Naive thymus-derived CD8-positive, alpha-beta T cell (primary cell): ENCODE results near the gene TIAM1. TPM values are rescaled to one million over a fixed set of nuclear protein-coding genes. Genes with fewer than 3 reads are reported as not detected.
A peak's percentile ranks its signal among the peaks of the same experiment; 100 is the strongest.

ENCODE experiments used
- ATAC-seq, 2 donors: fragments of 150-1000 bp; cut with Tn5 transposase in 1 of 2; sonication (Bioruptor Pico), chemical (Tn5 transposase) in 1 of 2; 1 replicate in 1 of 2; 2 replicates in 1 of 2; pipeline ENCODE4 v1.10.0; 2021; ENCODE audit warnings: mild to moderate bottlenecking in 2 of 2, moderate library complexity in 2 of 2
- POLR2A ChIA-PET: fragments of 350-600 bp; sonication (Branson Sonifier 250); formaldehyde crosslinking; loops from one replicate; lab custom pipeline; 2021; ENCODE audit warnings: antibody characterized with exemption; lab: Charles Lee
- DNase-seq, 10 donors: peaks; one replicate each; pipeline versions ENCODE4 v3.0.0 to v3.0.0-alpha.2; 2020 to 2022
- H3K27ac Mint-ChIP-seq, 10 donors: one replicate each; pipeline ENCODE4 v1.8.0; 2020 to 2022; ENCODE audit warnings: mild to moderate bottlenecking in 10 of 10, mixed read lengths in 10 of 10, moderate library complexity in 4 of 10, inconsistent platforms in 1 of 10
- H3K27me3 Mint-ChIP-seq, 5 donors: one replicate each; pipeline ENCODE4 v1.8.0; 2021 to 2022; ENCODE audit warnings: mixed read lengths in 5 of 5
- H3K36me3 Mint-ChIP-seq, 3 donors: one replicate each; pipeline ENCODE4 v1.8.0; 2020 to 2022; ENCODE audit warnings: mixed read lengths in 3 of 3, mild to moderate bottlenecking in 2 of 3, inconsistent platforms in 1 of 3
- H3K4me1 Mint-ChIP-seq, 4 donors: one replicate each; pipeline ENCODE4 v1.8.0; 2021 to 2022; ENCODE audit warnings: mixed read lengths in 4 of 4
- H3K4me3 Mint-ChIP-seq, 10 donors: one replicate each; pipeline ENCODE4 v1.8.0; 2020 to 2022; ENCODE audit warnings: mild to moderate bottlenecking in 10 of 10, mixed read lengths in 10 of 10, moderate library complexity in 6 of 10, inconsistent platforms in 1 of 10
- H3K9me3 Mint-ChIP-seq, 9 donors: one replicate each; pipeline ENCODE4 v1.8.0; 2020 to 2022; ENCODE audit warnings: mixed read lengths in 9 of 9, mild to moderate bottlenecking in 3 of 9, inconsistent platforms in 1 of 9, moderate library complexity in 1 of 9
- polyA plus RNA-seq, 3 donors: library from polyadenylated mRNA; unstranded; fragments of 300-500 nt; fragmentation: Illumina TruSeq; gene quantifications; one replicate each; pipeline ENCODE4 v1.2.3, GENCODE V29; 2021
- total RNA-seq, 8 experiments: library from RNA in 2 of 8; stranded (reverse) in 2 of 8; gene quantifications; one replicate each; pipeline ENCODE4 v1.2.3 and lab custom pipeline; 2021 to 2026

TIAM1 gene
- total and polyA plus RNA-seq, 5 experiments from 2014 or later: 2.7 to 9.8 (median 4.0) TPM

GRCh38 chr21:31187499-31187898, 156.6 kb downstream of the TIAM1 start:
- H3K9me3 Mint-ChIP-seq: no peaks in the 10 kb centered on the region
- H3K4me3 Mint-ChIP-seq: peak overlapping the region; percentile 17 to 82 (median 62)
- peaks cover 31 to 54% (median 51%) of the 10 kb centered on the region in 4 donors for H3K4me1 Mint-ChIP-seq
- no peaks in the 10 kb centered on the region for H3K27me3 Mint-ChIP-seq
- H3K27ac Mint-ChIP-seq: peak overlapping the region; percentile 16 to 96 (median 88)
- no peak for DNase-seq
- H3K36me3 Mint-ChIP-seq: no peaks in the 10 kb centered on the region
- no peak for ATAC-seq
- POLR2A ChIA-PET: interaction anchor here (1.1 to 10.8 kb wide), 2 partner anchors 31 to 372 kb away, joined by 3 to 127 read pairs; no protein-coding TSS in a partner anchor

- Mint-ChIP-seq H3K9me3 (no peaks in the 10 kb centered on the region), H3K4me1 (peaks cover 37 to 60% (median 57%) of the 10 kb centered on the region in 4 donors), H3K36me3 (no peaks in the 10 kb centered on the region), H3K27ac (peak overlapping the region; percentile 16 to 96 (median 88)), H3K27me3 (no peaks in the 10 kb centered on the region), H3K4me3 (peak overlapping the region; percentile 17 to 82 (median 62))
- peak in 1 of 2 donors; percentile 24 for ATAC-seq
- DNase-seq: peak in 2 of 10 donors; percentile 34 to 41
- POLR2A ChIA-PET: interaction anchor here (1.1 to 10.8 kb wide), 2 partner anchors 30 to 372 kb away, joined by 3 to 127 read pairs; no protein-coding TSS in a partner anchor
These were observed 157.1 kb downstream of the TIAM1 start for GRCh38 chr21:31186916-31187315.

- POLR2A ChIA-PET: interaction anchor here (0.8 to 10.8 kb wide), 4 partner anchors 29 to 104 kb away, joined by 3 to 127 read pairs (median 5); no protein-coding TSS in a partner anchor
- no peaks in the 10 kb centered on the region for H3K9me3 Mint-ChIP-seq
- peak overlapping the region; percentile 53 to 81 (median 64) for H3K4me3 Mint-ChIP-seq
- H3K4me1 Mint-ChIP-seq: peaks cover 45 to 70% (median 68%) of the 10 kb centered on the region in 4 donors
- H3K36me3 Mint-ChIP-seq: no peaks in the 10 kb centered on the region
- ATAC-seq (no peak), DNase-seq (no peak)
- H3K27me3 Mint-ChIP-seq: no peaks in the 10 kb centered on the region
- H3K27ac Mint-ChIP-seq: peak overlapping the region; percentile 65 to 96 (median 86)
These were observed 158.4 kb downstream of the TIAM1 start for GRCh38 chr21:31185663-31186062.

- H3K4me3 Mint-ChIP-seq: peak overlapping the region; percentile 66 to 86 (median 78)
- H3K9me3 Mint-ChIP-seq: no peaks in the 10 kb centered on the region
- DNase-seq (no peak), ATAC-seq (no peak)
- POLR2A ChIA-PET: interaction anchor here (1.2 to 10.8 kb wide), 4 partner anchors 28 to 374 kb away, joined by 5 to 127 read pairs (median 6); no protein-coding TSS in a partner anchor
- no peaks in the 10 kb centered on the region for H3K27me3 Mint-ChIP-seq
- peaks cover 47 to 75% (median 73%) of the 10 kb centered on the region in 4 donors for H3K4me1 Mint-ChIP-seq
- H3K27ac Mint-ChIP-seq: peak overlapping the region; percentile 89 to 98 (median 95)
- H3K36me3 Mint-ChIP-seq: no peaks in the 10 kb centered on the region
These were observed 159.2 kb downstream of the TIAM1 start for GRCh38 chr21:31184876-31185275.

GRCh38 chr21:31184459-31184858, 159.6 kb downstream of the TIAM1 start:
- H3K4me1 Mint-ChIP-seq: peaks cover 46 to 75% (median 73%) of the 10 kb centered on the region in 4 donors

GRCh38 chr21:31182231-31183140, 161.6 kb downstream of the TIAM1 start:
- Mint-ChIP-seq H3K27ac (peak overlapping the region; percentile 94 to 100 (median 97)), H3K36me3 (no peaks in the 10 kb centered on the region), H3K27me3 (no peaks in the 10 kb centered on the region), H3K4me1 (peaks cover 48 to 73% (median 72%) of the 10 kb centered on the region in 4 donors), H3K9me3 (no peaks in the 10 kb centered on the region), H3K4me3 (peak overlapping the region; percentile 73 to 92 (median 84))
- DNase-seq (peak; percentile 22 to 79 (median 56)), ATAC-seq (peak; percentile 75 to 76)
- POLR2A ChIA-PET: interaction anchor here (0.8 to 10.8 kb wide), 8 partner anchors 9 to 399 kb away, joined by 3 to 127 read pairs (median 5); no protein-coding TSS in a partner anchor

More at GRCh38 chr21:31184459-31184858, 159.6 kb downstream of the TIAM1 start:
- no peaks in the 10 kb centered on the region for H3K9me3 Mint-ChIP-seq
- H3K27me3 Mint-ChIP-seq: no peaks in the 10 kb centered on the region
- H3K36me3 Mint-ChIP-seq: no peaks in the 10 kb centered on the region
- peak overlapping the region; percentile 89 to 98 (median 95) for H3K27ac Mint-ChIP-seq
- DNase-seq (peak; percentile 13 to 71 (median 42)), ATAC-seq (peak; percentile 24 to 48)
- peak overlapping the region; percentile 66 to 86 (median 78) for H3K4me3 Mint-ChIP-seq
- POLR2A ChIA-PET: interaction anchor here (1.2 to 10.8 kb wide), 4 partner anchors 28 to 374 kb away, joined by 5 to 127 read pairs (median 6); no protein-coding TSS in a partner anchor

- peaks cover 48 to 74% (median 72%) of the 10 kb centered on the region in 4 donors for H3K4me1 Mint-ChIP-seq
- POLR2A ChIA-PET: interaction anchor here (0.6 to 10.8 kb wide), 13 partner anchors 10 to 401 kb away, joined by 3 to 127 read pairs (median 5); no protein-coding TSS in a partner anchor
- H3K9me3 Mint-ChIP-seq: no peaks in the 10 kb centered on the region
- H3K36me3 Mint-ChIP-seq: no peaks in the 10 kb centered on the region
- DNase-seq: peak in 9 of 10 donors; percentile 19 to 72 (median 41)
- peak overlapping the region; percentile 68 to 86 (median 81) for H3K4me3 Mint-ChIP-seq
- no peaks in the 10 kb centered on the region for H3K27me3 Mint-ChIP-seq
- peak; percentile 40 to 58 for ATAC-seq
- peak overlapping the region; percentile 91 to 98 (median 96) for H3K27ac Mint-ChIP-seq
These were observed 162.8 kb downstream of the TIAM1 start for GRCh38 chr21:31181082-31181750.

- Mint-ChIP-seq H3K27me3 (no peaks in the 10 kb centered on the region), H3K9me3 (no peaks in the 10 kb centered on the region), H3K27ac (peak overlapping the region; percentile 91 to 98 (median 96)), H3K36me3 (no peaks in the 10 kb centered on the region), H3K4me3 (peak overlapping the region; percentile 41 to 86 (median 80)), H3K4me1 (peaks cover 47 to 75% (median 71%) of the 10 kb centered on the region in 4 donors)
- ATAC-seq (no peak), DNase-seq (peak in 4 of 10 donors; percentile 20 to 56 (median 44))
- POLR2A ChIA-PET: interaction anchor here (0.6 to 10.8 kb wide), 9 partner anchors 24 to 379 kb away, joined by 3 to 127 read pairs (median 5); no protein-coding TSS in a partner anchor
These were observed 163.6 kb downstream of the TIAM1 start for GRCh38 chr21:31180256-31181081.

GRCh38 chr21:31176725-31177124, 167.3 kb downstream of the TIAM1 start:
- Mint-ChIP-seq H3K27ac (peak overlapping the region; percentile 5 to 85 (median 69)), H3K27me3 (no peaks in the 10 kb centered on the region), H3K36me3 (peaks cover 0 to 1% (median 0%) of the 10 kb centered on the region in 3 donors), H3K9me3 (no peaks in the 10 kb centered on the region), H3K4me1 (peaks cover 38 to 75% (median 63%) of the 10 kb centered on the region in 4 donors), H3K4me3 (peak overlapping the region in 5 of 10 donors; percentile 5 to 43 (median 17))
- ATAC-seq (no peak), DNase-seq (no peak)
- POLR2A ChIA-PET: interaction anchor here (1.3 to 6.6 kb wide), 4 partner anchors 10 to 36 kb away, joined by 3 to 52 read pairs (median 5); no protein-coding TSS in a partner anchor

GRCh38 chr21:31176080-31176551, 167.9 kb downstream of the TIAM1 start:
- Mint-ChIP-seq H3K36me3 (peaks cover 0 to 1% (median 0%) of the 10 kb centered on the region in 3 donors), H3K27me3 (no peaks in the 10 kb centered on the region), H3K9me3 (no peaks in the 10 kb centered on the region), H3K4me1 (peaks cover 36 to 73% (median 59%) of the 10 kb centered on the region in 4 donors), H3K27ac (peak overlapping the region in 9 of 10 donors; percentile 5 to 85 (median 68)), H3K4me3 (peak overlapping the region in 8 of 10 donors; percentile 5 to 51 (median 39))
- POLR2A ChIA-PET: interaction anchor here (0.6 to 6.6 kb wide), 5 partner anchors 10 to 36 kb away, joined by 3 to 52 read pairs (median 5); no protein-coding TSS in a partner anchor
- ATAC-seq (no peak), DNase-seq (no peak)
